HG02571 (cell line): ENCODE measurements around the gene TP53BP2.
"Not testable (repeated sequence)": the region's sequence is repeated elsewhere in the genome, so short reads cannot be mapped to it uniquely, and the experiment has no call there.

ENCODE experiments used
- ATAC-seq: cut with Tn5 transposase; IDR thresholded peaks from one replicate; pipeline ENCODE4 v1.9.1; 2021; ENCODE audit warnings: mild to moderate bottlenecking, moderate library complexity; ENCODE audit not compliant: unreplicated experiment

TP53BP2 gene

DNA sequence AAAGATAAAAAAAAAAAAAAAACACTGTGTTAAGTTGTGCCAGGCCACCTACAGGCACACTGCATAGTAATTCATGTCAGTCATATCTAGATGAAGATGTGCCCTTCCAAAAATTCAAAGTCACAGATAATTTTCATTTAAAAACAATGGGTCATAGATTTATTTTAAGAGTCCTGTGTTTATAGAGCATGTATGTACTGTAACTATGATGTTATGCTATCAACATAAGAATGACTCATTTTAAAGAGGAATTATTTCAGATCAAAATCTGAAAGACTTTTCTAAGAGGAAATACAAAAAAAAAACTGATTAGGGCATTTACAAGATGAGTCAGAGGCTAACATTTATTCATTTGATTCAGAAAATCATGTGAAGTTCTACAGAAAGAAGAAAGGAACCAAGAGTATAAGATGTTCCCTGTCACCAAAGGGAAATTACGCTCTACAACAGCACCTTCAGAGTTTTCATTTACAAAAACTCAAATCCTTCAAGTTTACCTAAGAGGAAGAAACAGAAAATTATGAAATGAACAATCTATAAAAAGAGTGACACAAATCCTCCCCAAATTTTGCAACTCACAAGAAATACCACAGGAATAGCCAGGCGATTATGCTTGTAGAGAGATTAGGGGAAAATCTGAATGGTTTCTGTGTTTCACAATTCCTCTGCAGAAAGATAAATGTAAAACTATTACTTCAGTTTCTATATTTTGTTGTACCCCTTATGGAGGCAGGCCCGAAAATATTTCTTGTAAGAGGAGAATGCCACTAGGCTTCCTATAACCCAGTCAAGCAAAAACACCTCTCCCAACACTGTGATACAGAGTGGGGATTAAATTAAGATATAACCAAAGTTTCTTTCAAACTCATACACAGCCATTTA, 13.8 kb downstream of the TP53BP2 start:
- no peak for ATAC-seq

DNA sequence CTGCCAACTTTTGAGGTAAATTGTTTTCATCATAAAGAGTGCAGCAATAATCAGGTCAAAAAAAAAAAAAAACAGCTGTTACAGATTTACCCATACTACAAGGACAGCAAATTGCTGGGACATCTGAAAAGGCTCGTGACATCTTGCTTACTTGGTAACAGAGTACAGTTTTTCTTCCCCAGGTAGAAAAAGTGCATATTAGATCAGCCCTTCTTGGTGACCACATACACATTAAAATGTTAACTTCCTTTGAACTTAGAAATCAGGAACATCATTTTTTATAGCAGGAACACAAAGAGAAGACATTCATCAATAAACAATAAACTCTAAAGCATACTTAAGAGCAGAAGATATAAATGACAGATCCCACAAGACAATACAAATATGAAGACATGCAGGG, 16.1 kb downstream of the TP53BP2 start:
- ATAC-seq: no peak

DNA sequence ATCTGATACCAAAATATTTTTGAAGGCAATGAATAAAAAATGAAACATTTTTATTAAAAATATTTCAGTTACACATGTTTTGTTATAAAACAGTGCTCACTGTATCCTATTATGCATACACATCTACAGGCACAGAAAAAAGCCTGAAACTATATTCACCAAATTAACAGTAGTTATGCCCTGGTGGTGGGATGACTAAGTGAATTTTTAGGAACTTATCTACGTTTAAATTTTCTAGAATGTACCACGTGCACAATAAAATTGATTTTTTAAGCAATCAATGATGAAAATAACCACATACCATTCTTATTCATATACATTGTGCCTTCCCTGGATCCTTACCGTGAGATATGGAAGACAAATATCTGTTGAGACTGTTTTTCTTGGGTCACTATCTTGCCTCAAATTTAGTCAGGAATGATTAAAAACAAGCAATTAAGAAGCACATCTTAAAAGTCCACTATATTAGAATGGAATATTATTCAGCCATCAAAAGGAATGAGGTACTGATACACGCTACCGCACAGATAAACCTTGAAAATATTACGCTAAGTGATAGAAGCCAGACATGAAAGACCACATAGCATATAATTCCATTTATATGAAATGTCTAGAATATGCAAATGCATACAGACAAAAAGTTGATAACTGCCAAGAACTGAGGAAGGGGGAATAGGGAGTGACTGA, 17.4 kb downstream of the TP53BP2 start:
- no peak for ATAC-seq

DNA sequence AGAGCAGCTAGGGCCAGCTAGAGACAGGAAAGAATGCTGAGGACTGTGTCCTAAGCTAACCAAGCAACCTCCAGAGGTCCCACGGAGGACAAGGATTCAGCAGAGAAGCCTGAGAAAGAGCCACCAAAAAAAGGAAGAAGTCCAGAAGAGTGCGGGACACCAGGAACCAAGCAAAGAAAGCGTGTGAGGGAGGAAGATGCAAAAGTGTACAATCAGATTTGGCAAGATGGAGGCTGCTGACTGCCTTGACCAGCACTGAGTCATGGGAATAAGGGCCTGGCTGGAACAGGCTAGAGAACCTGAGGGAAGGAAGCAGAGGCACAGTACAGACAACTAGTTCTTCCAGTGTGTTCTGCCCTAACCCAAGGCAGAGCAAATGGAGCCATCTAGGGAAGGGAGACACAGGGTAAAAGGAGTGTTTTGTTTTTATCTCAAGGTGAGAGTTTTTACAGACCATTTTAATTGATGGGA, 18.5 kb downstream of the TP53BP2 start:
- no peak for ATAC-seq

DNA sequence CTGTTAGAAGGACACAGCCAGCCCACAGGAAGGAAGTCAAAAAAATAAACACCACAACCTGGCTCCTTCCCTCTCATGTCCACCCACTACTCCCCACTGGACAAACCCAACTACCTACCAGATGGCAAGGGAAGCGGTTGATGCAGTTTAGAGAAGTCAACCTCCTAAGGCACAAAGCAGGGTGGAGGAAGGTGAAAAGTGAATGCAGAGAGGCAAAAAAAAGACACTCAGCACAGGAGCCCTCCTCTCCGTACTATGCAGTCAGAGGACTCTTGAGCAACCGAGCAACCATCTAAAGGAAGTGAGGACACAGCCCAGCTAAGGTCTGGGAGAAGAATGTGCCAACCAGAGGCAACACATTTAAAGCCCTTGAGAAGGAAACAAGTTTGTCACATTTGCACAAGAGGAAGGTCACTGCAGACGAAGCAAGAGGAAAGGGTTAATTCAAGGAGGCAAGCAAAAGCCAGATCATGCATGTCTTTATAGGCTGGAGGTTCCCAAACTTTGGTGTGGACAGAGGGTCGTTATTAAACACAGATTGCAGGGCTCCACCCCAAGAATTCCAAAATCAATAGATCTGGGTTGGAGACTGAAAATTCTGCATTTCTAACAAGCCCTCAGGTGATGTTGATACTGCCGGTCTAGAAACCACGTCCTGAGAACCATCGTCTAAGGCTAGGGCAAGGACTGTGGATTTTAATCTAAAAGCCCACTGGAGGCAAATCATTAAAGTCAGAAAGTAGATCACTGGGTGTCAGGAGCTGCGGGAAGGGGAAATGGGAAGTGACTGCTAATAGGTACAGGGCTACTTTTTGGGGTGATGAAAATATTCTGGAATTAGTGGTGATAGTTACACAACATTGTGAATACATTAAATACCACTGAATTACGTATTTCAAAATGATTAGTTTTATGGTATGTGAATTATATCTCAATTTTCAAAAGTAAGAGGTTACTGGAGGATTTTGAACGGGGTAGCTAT, 19.7 kb downstream of the TP53BP2 start:
- no peak for ATAC-seq

DNA sequence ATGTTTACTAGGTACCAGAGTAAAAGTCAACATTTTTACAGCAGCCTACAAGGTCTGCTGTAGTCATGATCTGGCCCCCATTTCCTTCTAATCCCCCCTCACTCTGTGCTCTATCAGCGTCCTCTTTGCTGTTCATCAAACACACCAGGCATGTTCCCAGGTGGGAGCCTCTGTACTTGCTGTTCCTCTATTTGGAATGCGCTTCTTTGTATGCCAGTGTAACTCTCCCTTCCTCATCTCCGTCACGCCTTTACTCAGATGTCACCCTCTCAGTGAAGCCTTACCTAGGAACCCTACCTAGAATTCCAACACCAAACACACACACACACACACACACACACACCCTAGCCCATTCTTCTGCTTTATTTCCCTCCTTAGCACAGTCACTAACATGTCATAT, 21.0 kb downstream of the TP53BP2 start:
- no peak for ATAC-seq

DNA sequence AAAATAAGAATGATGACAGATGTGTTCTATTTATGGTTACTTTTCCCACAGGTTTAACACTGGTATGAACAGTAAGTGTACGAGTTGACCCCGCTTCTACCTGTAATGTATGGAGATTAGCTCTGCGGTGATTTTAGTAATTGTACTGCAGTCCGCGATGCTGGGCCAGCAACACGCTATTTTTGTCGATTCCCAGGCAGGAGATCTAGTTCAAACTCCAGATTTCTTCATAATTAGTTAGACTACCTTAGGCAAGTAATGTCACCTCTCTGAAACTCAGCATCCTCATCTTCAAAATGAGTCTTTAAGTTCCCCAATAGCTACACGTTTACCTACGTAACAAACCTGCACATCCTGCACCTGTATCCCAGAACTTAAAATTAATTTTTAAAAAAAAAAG, 21.5 kb downstream of the TP53BP2 start:
- ATAC-seq: no peak

DNA sequence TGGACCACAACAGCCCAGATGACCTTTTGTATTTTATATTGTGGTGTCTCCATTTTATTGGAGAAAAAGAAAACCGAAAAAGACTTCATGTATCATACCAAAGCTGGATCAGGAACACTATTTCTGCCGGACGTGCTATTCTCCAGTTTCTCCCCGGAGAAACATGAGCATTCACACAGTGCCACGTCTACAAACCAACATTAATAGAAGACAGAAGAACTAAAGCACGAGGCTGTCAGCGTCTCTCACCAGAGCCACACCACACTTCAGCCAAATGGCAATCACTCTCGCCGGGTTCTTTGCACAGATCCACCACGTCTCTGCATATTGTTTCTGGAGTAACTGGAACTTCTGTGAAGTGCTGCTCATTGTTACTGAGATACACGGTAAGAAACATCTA, 24.8 kb downstream of the TP53BP2 start:
- ATAC-seq: no peak

DNA sequence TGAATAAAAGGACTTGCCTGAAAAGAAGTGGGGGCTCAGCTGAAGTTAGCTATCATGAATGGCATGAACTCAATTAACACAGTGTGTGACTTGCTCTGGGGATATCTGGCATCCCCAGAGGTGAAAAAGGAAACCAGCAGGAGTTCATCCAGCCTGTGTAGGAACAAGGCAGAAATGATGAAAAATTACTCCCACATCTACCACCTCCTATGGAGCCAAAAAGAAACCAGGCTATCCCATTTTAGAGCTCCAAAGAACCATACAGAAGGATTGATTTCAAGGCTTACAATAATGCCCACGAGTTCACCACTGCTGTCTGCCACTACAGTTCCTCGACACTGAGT, 25.3 kb downstream of the TP53BP2 start:
- ATAC-seq: no peak

DNA sequence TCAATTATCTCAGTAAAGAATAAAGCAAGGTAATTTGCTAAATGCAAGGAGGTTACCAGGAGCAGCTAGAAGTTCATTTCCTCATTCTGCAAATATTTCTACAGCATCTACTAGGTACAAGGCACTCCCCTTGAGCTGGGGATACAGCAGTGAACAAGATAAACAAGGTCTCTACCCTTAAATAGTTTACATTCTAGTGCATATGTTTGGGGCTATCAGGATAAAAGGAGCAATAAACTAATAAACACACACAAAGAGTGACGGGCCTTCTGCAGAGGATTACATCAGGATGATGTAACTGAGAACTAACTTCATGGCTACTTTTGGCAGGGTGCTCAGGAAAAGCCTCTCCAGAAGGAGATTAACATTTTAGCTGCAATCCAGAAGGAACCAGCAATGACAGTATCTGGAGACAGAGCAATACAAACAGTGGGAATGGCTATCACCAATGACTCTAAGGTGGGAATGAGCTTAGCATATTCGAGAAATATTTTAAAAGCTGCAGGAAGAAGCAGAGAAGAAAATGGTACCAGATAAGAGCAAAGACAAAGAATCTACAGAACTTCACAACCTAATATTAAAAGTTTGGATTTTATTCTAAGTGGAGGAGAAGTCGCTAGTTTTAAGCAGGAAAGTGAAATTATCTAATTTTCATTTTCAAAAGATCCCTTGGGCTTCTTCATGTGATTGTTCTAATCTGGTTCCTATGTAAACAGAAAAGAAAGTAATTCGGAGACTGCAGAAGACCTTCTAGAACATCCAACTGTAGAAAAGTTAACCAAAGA, 25.8 kb downstream of the TP53BP2 start:
- ATAC-seq: no peak

DNA sequence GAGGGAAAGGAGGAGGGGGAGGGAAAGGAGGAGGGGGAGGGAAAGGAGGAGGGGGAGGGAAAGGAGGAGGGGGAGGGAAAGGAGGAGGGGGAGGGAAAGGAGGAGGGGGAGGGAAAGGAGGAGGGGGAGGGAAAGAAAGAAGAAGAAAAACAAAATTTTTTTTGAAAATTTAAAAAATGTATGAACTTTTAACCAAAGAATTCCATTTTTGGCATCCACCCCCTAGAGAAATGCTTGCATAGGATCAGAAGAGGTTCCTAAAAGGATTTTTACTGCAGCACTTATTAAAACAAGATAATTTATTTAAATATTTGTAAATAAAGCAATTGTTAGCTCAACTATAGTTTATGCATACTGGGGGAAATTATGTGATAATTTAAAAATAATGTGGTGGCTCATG, 28.5 kb downstream of the TP53BP2 start:
- not testable (repeated sequence) for ATAC-seq

DNA sequence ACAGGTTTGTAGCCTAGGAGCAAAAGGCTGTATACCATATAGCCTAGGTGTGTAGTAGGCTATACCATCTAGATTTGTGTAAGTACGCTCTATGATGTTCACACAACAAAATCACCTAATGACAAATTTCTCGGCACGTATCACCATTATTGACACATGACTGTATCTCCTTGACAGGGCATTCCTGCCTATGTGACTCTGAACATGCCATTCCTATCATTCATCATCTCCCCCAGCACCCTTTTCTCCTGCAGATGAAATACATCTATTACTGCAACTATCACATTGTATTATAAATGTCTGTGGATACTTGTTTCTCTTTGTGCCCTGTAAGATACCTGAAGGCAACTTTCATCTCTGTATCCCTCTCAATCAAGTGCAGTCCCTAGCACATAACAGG, 29.9 kb downstream of the TP53BP2 start:
- ATAC-seq: no peak

DNA sequence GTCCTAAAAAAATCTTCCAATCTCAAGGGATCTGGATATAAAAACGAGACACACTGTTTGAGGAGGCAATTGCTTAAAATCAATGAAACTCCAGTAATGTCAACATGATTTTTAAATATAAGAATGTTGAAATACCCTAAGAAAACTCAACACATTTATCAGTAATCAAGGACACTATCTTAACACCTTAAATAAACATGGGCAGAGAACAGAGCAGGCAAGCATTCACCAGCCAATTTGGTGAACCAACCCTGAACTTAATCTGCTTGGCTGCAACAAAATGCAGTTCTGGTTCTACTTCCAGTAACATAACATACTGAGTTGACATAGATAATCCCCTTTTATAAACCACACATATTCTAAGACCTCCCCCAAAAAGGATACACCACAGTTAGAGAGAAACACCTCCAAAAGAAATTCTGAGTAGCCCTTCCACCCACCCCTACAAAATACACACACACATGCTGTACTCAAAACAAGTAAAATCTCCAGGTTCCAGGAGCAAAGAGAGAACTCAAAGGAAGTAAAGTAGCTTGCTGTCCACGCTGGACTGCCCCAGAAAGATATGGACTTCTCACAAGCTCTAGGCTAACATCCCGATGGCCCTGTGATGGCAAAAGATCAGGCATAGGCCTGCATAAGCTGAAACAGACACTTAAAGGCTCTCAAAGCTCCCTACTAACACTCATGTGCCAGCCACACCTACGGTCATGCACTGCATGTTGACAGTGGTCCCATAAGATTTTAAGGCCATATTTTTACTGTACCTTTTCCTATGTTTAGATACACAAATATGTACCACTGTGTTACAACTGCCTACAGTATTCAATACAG, 30.5 kb downstream of the TP53BP2 start:
- ATAC-seq: no peak

DNA sequence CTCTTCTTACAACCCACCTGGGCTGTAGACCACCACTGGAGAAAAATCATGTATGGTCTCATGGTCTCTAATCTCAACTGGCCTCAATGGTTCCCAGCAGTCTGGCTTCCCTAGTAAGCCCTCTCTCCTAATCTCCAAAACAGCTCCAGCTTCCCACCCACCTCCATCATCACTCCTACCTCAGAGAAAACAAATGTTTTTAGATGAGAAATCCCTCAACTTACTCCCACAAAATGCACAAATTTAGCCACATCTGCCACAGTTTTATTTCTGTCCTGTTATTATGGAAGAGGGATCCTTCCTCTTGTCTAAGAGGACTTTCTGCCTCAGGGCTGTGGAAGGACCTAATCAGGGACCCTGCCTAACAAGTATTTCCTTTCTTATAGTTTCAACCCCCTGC, 32.1 kb downstream of the TP53BP2 start:
- no peak for ATAC-seq

DNA sequence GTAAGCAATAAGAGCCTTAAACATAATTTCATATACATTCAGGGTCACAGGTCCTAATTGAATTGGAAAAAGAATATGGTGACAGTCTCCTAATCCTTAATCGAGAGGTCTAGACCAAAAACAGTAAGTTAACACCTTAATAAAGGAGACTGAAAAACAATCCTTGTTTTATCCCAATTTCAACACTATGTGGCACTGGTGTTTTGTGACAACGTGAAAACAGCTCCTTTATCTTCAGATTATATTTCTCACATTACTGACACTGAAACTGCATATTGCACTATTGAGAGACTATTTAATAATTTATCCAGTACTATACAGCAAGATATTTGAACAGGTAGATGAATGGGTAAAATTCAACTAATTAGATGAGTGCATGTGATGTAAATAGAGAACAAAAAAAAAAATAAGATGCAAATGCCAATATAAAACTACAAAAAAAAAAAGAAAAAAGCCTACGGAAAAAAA, 34.1 kb downstream of the TP53BP2 start:
- ATAC-seq: no peak

DNA sequence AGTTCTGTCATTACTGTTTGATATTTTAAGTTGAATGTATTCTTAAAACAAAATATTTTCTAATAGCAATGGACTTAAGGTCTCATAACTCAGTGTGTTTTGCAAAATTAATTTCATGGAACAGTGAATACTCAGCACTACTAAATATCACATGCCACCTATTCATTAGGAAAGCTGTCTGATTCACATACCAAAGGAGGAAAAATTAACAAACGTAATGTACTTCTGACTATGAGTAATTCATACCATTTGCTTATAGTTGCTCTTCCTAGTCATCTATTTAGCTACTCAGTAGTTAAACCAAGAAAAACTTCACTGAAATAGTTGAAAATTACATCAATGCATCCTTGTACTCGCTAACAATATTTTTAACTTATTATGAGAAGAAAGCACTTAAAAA, 35.2 kb downstream of the TP53BP2 start:
- ATAC-seq: no peak

DNA sequence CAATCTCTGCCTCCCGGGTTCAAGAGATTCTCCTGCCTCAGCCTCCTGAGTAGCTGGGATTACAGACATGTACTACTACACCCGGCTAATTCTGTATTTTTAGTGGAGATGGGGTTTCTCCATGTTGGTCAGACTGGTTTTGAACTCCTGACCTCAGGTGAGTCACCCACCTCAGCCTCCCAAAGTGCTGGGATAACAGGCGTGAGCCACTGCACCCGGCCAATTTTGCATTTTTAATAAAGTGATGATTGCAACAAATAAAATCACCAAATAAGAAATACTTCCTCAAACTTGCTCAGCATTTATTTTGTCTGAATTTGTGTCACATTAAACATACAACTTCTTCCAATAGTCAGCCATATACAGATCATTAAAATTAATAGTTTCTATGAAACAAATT, 35.8 kb downstream of the TP53BP2 start:
- not testable (repeated sequence) for ATAC-seq

DNA sequence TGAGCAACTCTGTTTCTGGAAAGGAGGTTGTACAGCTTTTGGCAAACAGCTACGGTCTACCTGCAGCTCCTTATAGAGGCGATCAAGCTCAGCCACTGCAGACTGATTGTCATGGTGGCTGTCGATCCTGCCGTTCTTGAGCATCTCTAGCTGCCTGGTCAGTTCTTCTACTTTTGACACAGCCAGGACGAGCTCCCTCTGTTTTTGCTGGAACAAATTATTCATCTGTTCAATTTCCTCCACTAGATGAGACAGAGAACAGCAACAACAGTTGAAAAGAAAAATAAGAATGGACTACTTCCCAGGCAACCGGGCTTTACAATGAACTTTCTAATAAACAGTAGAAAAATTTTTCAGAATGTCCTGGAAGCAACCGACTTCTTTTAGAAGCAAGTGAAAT, 42.5 kb downstream of the TP53BP2 start:
- no peak for ATAC-seq

DNA sequence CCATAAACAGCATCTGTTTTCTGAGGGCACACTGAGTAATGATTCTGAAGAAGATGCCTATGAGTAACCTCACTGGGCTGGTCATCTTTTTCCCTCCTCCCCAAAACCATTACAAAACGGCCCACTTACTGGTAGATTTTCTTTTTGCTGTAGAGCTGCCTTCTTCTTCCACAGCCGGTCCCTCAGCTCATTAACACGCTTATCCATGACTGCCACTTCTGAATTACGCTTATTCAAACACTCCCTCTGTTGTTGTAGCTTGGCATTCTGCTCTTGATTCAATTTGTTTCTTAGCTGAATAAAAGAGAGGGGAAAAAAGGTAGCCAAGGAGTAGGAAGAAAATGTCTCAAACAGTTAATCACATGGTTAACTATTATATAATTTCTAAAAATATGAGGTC, 43.1 kb downstream of the TP53BP2 start:
- ATAC-seq: no peak
